ENCODE results near the gene DNMT1. TPM values are rescaled to one million over a fixed set of nuclear protein-coding genes. Genes with fewer than 3 reads are reported as not detected.

DNMT1 gene
- polyA plus RNA-seq, 3 donors = 17.6 to 72.5 (median 19.0) TPM

- WGBS (ENCODE audit: insufficient coverage) = 79% methylated on average over 14 of the region's 19 CpGs
- Histone ChIP-seq H2AFZ (ENCODE audit: insufficient read depth, low read depth, low read length, poor library complexity, severe bottlenecking) (no peak overlapping the region), H3K79me2 (ENCODE audit: insufficient read depth, low read length) (peaks cover 31% of the 10 kb centered on the region), H3K36me3 (replicated peaks in 1 of 2; ENCODE audit: control insufficient read depth in 1 of 2, insufficient read depth in 2 of 2, low read length in 2 of 2) (peaks cover 59 to 66% of the 10 kb centered on the region in 2 donors), H3K4me2 (replicated peaks; ENCODE audit: extremely low read depth, low read length, poor library complexity, severe bottlenecking) (no peak overlapping the region), H3K4me3 (replicated peaks in 1 of 3; ENCODE audit: low read depth in 2 of 3, low read length in 3 of 3) (no peak overlapping the region), H4K20me1 (ENCODE audit: insufficient read depth, low read length) (peaks cover 44% of the 10 kb centered on the region), H3K4me1 (ENCODE audit: control insufficient read depth in 1 of 2, insufficient read depth in 2 of 2, low read length in 2 of 2) (peaks cover 37 to 43% of the 10 kb centered on the region in 2 donors), H3K9ac (ENCODE audit: insufficient read depth, low read length, poor library complexity, severe bottlenecking) (no peak overlapping the region), H3K27ac (ENCODE audit: low read depth in 1 of 2, low read length in 2 of 2) (no peak overlapping the region), H3K27me3 (ENCODE audit: control insufficient read depth in 2 of 2, insufficient read depth in 2 of 2, low read length in 2 of 2) (no peaks in the 10 kb centered on the region), H3K9me3 (replicated peaks in 1 of 2; ENCODE audit: control insufficient read depth in 1 of 2, insufficient read depth in 1 of 2, low read length in 2 of 2) (no peaks in the 10 kb centered on the region)
- Mint-ChIP-seq H3K4me1 (peaks cover 38% of the 10 kb centered on the region), H3K27me3 (ENCODE audit: low read depth in 3 of 3) (no peaks in the 10 kb centered on the region), H3K36me3 (peaks cover 52 to 74% of the 10 kb centered on the region in 2 donors), H3K4me3 (no peak overlapping the region), H3K9me3 (no peaks in the 10 kb centered on the region), H3K27ac (no peak overlapping the region)
- TF ChIP-seq CTCF (IDR thresholded peaks at IDR 0.05) = no peak
- intact Hi-C loops (cut with micrococcal nuclease) = no loop called here
- DNase-seq = peak in 1 of 3 donors; percentile 5
Observed at GRCh38 chr19:10113592-10113963, 81.2 kb downstream of the DNMT1 start.

- H3K9ac ChIP-seq (ENCODE audit: insufficient read depth, low read length, poor library complexity, severe bottlenecking) = no peak overlapping the region
- H2AFZ ChIP-seq (ENCODE audit: insufficient read depth, low read depth, low read length, poor library complexity, severe bottlenecking) = no peak overlapping the region
- Mint-ChIP-seq H3K4me3 (peak overlapping the region in 1 of 2 donors; percentile 89), H3K36me3 (peaks cover 55 to 74% of the 10 kb centered on the region in 2 donors), H3K4me1 (peaks cover 37% of the 10 kb centered on the region), H3K27ac (peak overlapping the region; percentile 93 to 97 (median 94)), H3K9me3 (no peaks in the 10 kb centered on the region), H3K27me3 (ENCODE audit: low read depth in 3 of 3) (no peaks in the 10 kb centered on the region)
- TF ChIP-seq CTCF (IDR thresholded peaks at IDR 0.05) = peak; percentile 70
- peak in 2 of 3 donors; percentile 18 to 29 for DNase-seq
- no peaks in the 10 kb centered on the region for H3K27me3 ChIP-seq (ENCODE audit: control insufficient read depth in 2 of 2, insufficient read depth in 2 of 2, low read length in 2 of 2)
- peaks cover 37 to 40% of the 10 kb centered on the region in 2 donors for H3K4me1 ChIP-seq (ENCODE audit: control insufficient read depth in 1 of 2, insufficient read depth in 2 of 2, low read length in 2 of 2)
- peaks cover 31% of the 10 kb centered on the region for H3K79me2 ChIP-seq (ENCODE audit: insufficient read depth, low read length)
- peak overlapping the region; percentile 3 to 89 for H3K27ac ChIP-seq (ENCODE audit: low read depth in 1 of 2, low read length in 2 of 2)
- 51% methylated on average over 19 of the region's 25 CpGs for WGBS (ENCODE audit: insufficient coverage)
- peaks cover 42% of the 10 kb centered on the region for H4K20me1 ChIP-seq (ENCODE audit: insufficient read depth, low read length)
- no peaks in the 10 kb centered on the region for H3K9me3 ChIP-seq (replicated peaks in 1 of 2; ENCODE audit: control insufficient read depth in 1 of 2, insufficient read depth in 1 of 2, low read length in 2 of 2)
- peak overlapping the region in 1 of 3 experiments; percentile 69 for H3K4me3 ChIP-seq (replicated peaks in 1 of 3; ENCODE audit: low read depth in 2 of 3, low read length in 3 of 3)
- H3K4me2 ChIP-seq (replicated peaks; ENCODE audit: extremely low read depth, low read length, poor library complexity, severe bottlenecking) = peak overlapping the region; percentile 78
- H3K36me3 ChIP-seq (replicated peaks in 1 of 2; ENCODE audit: control insufficient read depth in 1 of 2, insufficient read depth in 2 of 2, low read length in 2 of 2) = peaks cover 62 to 71% of the 10 kb centered on the region in 2 donors
- intact Hi-C loops (cut with micrococcal nuclease) = no loop called here
Observed at GRCh38 chr19:10112895-10113591, 81.7 kb downstream of the DNMT1 start.

Measured in CD14-positive monocyte (primary cell).